Superior temporal gyrus (tissue), 1 donor: ENCODE measurements around the gene B4GALNT1.
"Not testable (repeated sequence)": the region's sequence is repeated elsewhere in the genome, so short reads cannot be mapped to it uniquely, and the experiment has no call there.

Experiments used
- DNase-seq: peaks from one replicate; pipeline ENCODE4 v3.0.0-alpha.2; 2016; ENCODE audit errors: extremely low spot score

B4GALNT1 gene

GRCh38 chr12:57637364-57637763, 4.4 kb upstream of the B4GALNT1 start:
- no peak for DNase-seq

GRCh38 chr12:57636731-57637130, 3.7 kb upstream of the B4GALNT1 start:
- DNase-seq: not testable (repeated sequence)

- DNase-seq: no peak
Measured at GRCh38 chr12:57632073-57632957, 686 bp downstream of the B4GALNT1 start.

DNA sequence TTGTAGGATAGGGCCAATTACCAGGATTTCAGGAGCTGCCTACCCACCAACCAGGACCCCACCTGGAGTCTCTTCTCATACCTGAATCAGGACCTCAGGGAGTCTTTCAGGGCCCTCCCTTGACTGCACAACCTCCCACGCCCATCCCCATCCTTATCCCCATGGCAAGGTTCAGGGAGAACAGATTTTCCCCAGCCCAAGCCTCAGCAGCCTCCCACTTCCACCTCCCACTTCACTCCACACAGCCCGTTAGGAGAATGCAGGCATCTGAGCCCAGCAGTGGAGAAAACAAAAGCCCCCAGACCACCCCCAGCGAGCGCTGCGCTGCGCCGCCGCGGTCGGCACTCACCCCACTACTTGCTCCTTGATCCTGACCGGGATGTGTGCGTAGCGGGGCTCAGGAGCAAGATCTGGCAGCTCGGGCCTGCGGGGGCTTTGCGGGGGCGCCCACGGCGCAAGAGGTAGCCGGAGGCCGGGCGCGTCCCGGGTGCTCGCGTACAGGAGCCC, 1.4 kb downstream of the B4GALNT1 start:
- DNase-seq: no peak

DNA sequence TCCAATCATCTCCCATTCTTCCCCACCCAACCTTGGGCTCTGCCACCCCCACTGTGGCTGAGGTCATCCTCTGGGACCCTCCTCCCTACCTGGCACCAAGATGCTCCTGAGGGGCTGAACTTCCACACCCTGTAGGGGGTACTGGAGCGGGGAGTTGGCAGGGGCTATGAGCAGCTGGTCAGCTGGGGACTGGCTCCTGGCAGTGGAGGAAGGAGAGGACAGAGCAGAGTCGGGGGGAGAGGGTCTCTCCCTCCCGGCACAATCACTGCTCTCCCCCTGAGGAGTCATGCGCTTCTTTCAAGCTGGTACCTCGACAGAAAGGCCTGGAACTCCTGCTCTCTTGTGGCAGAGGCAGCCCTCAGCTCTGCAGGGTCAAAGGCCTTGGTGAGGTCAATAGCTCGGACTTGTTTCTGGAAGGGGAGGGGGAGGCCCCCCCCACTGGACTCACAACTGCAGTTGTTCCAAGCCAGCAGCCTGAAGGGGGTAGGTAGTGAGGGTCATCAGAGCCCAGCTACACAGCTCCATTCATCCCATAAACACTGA, 2.0 kb downstream of the B4GALNT1 start:
- DNase-seq: no peak

DNA sequence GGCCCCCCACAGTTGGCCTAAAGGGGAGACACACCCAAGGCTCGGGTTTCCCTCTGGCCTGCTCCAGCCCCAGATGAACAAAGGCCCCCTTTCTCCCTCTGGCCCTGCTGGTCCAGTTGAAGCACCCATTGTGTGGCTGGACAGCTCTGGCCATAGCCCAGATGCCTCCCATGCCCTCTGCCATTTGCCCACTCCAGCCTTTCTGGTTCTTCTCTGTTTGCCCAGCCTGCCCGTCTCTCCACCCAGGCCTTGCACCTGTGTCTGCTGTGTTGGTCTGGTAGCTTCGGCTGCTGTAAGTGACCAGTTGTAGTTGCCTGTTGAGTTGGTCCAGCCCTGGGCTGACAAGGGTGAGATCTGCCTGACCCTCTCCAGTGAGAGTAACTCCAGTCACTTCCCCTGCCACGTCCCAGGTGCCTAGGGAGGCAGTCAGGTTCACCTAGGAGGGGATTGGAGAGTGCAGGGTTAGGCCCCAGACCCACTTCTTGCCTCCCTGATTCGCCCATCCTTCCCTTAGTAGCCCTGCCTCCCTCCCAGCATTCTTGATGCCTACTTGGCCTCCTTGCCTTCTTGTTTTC, 3.0 kb downstream of the B4GALNT1 start:
- DNase-seq: peak; percentile 79

- no peak for DNase-seq
Measured at GRCh38 chr12:57628280-57629191, 4.5 kb downstream of the B4GALNT1 start.

DNA sequence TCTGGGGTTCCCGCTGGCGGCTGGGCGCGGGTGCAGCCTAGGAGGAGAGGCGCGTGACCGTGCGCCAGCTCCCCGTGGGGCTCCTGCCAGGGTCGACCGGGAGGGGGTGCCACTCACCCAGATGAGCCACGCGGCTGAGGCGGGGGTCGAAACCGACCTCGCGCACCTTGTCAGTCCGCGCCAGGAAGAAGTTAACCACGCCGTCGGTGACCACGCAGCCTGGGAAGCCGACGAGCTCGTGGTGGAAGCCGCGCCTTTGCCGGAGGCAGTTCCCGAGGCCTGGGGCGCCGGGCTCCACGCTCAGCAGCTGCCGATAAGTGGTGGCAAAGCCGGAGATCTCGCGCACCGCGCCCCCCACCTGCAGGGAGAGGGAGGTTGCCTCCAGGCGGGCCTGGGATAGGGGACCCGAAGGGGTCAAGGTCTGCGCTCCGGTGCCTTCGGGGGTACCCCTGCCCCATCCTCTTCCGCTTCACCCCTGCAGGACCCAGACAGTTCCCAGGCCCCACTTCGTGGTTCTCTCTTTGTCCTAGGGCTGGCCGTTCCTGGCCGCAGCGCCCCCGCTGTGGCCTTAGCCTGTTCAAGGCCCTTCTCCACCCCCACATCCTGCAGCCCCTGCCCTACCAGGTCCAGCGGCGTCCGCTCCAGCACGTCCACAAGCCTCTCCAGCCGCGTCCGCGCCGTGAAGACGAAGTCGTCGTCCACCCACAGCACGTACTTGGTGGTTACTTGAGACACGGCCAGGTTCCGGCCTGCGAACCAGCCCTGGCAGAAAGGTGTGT, 5.3 kb downstream of the B4GALNT1 start:
- no peak for DNase-seq

DNA sequence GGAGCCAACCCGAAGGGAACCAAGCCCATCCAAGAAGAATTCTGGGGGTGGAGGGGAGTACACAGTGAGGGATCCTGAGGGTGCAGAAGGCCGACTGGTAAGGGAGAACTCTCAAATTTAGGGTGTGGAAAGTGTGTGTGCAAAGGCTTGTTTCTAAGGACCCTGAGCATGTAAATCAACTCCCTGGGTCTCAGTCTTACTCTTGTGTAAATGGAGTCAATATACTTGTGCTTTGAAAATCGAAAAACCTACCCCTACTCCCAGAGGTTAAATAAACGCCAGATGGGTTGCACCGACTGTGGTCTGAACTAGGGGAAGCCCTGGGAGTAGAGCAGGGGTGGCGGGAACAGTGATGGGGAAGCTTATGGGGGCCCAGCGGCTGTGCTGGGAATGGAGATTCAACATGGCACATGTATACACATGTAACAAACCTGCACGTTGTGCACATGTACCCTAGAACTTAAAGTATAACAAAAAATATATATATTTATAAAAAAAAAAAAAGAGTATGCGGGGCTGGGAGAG, 6.0 kb downstream of the B4GALNT1 start:
- DNase-seq: no peak

GRCh38 chr12:57626111-57626920, 6.7 kb downstream of the B4GALNT1 start:
- no peak for DNase-seq

GRCh38 chr12:57625261-57626032, 7.6 kb downstream of the B4GALNT1 start:
- no peak for DNase-seq

DNA sequence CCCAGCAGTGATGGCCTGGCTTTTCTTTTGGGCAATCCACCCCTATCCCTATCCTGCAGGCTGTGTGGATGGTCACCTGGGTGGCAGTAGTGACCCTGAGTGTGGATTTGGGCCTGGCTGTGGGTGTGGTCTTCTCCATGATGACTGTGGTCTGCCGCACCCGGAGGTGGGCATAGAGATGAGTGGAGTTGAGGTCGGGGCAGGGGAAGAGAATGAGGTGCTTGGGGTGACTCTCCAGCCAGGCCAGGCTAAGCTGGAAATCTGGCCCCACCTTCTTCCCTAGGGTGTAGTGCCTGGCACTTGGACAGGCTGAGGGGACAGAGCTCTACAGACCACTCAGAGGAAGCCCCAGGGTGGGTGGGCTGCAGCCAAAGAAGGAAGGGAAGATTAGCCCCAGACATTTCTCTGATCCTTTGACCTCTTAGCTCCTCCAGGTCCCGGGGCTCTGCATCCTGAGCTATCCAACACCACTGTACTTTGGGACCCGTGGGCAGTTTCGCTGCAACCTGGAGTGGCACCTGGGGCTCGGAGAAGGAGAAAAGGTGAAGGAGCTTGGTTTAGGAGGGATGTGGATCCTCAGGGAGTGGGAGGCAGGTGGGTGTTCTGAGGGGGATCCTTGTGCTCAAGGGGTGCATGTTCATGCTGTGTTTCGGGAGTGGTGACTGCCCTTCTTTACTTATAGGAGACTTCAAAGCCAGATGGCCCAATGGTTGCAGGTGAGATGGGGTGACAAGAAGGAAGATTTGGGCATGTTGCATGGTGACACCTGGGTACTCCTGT, 8.4 kb downstream of the B4GALNT1 start:
- DNase-seq: no peak

DNA sequence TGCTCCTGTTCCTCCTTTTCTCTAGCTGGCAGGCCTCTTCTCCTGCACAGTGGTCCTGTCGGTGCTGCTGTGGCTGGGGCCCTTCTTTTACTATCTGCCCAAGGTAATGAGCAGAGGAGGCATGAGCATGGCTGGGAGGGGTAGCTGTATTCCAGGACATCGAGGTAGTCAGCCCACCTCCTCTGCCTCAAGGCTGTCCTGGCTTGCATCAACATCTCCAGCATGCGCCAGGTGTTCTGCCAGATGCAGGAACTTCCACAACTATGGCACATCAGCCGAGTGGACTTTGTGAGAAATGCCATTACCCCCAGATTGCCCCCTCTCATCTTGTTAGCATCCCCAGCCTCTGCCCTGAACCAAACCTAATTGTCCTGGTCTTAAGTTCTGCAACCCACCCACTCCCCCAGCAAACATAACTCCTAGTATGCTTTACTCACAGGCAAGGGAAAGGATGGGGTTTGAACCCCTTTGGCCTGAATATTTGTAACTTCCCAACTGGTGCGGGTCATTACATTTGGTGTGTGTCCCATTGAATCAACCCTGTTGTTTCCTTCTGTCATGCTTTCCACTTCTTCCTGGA, 9.1 kb downstream of the B4GALNT1 start:
- no peak for DNase-seq

GRCh38 chr12:57623385-57623784, 9.6 kb downstream of the B4GALNT1 start:
- no peak for DNase-seq

- DNase-seq: no peak
Measured at GRCh38 chr12:57622293-57623245, 10.4 kb downstream of the B4GALNT1 start.

- DNase-seq: no peak
Measured at GRCh38 chr12:57621497-57622292, 11.3 kb downstream of the B4GALNT1 start.
